ENCODE data around the gene CLEC12A.
"Not testable (repeated sequence)": the region's sequence is repeated elsewhere in the genome, so short reads cannot be mapped to it uniquely, and the experiment has no call there.

The CLEC12A gene

DNA sequence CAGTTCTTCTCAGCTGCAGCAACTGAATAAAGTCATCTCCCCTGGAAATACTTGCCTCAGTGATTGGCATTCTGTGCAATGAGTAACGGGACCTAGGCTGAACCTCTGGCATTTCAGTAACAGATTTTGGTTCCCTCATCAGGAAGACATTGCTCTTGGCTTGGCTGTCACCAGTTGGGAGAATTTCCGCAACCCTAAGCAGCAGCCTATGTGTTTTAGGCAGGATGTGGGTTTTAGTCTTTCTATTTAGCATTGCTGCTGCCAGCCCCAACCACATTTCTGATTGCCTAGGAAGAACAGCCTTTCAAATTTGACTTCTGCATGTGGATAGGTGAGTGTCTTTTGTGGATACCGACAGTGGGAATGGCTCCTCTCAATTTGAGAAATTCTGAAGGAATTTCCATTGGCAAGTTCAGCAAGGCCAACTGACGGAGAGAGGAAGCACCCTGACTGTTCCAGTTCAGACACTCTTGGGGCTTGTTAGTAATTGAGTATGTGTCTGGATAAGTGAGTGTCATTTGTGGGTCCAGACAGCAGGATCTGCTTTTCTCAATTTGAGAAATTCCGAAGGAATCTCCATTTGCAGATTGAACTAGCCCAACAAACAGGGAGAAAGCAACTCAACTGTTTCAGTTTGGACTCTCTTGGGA lies 20.1 kb upstream of the CLEC12A start:
- Mint-ChIP-seq H3K4me3 (peak overlapping the region; percentile 52), H3K4me1 (peaks cover 35% of the 10 kb centered on the region), H3K9me3 (no peaks in the 10 kb centered on the region), H3K36me3 (no peaks in the 10 kb centered on the region), H3K27ac (peak overlapping the region; percentile 65)
- peak in 1 of 2 donors; percentile 52 for DNase-seq (ENCODE audit: low spot score in 2 of 2)
- peak; percentile 78 for ATAC-seq

DNA sequence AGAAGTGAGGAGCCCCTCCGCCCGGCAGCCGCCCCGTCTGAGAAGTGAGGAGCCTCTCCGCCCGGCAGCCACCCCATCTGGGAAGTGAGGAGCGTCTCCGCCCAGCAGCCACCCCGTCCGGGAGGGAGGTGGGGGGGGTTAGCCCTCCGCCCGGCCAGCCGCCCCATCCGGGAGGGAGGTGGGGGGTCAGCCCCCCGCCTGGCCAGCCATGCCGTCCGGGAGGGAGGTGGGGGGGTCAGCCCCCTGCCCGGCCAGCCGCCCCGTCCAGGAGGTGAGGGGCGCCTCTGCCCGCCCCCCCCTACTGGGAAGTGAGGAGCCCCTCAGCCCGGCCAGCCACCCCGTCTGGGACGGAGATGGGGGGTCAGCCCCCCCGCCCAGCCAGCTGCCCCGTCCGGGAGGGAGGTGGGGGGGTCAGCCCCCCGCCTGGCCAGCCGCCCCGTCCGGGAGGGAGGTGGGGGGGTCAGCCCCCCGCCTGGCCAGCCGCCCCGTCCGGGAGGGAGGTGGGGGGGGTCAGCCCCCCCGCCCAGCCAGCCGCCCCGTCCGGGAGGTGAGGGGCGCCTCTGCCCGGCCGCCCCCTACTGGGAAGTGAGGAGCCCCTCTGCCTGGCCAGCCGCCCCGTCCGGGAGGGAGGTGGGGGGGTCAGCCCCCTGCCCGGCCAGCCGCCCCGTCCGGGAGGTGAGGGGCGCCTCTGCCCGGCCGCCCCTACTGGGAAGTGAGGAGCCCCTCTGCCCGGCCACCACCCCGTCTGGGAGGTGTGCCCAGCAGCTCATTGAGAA lies 18.1 kb upstream of the CLEC12A start:
- DNase-seq (ENCODE audit: low spot score in 2 of 2); ATAC-seq; H3K9me3 Mint-ChIP-seq; H3K36me3 Mint-ChIP-seq; H3K27ac Mint-ChIP-seq; H3K4me3 Mint-ChIP-seq: not testable (repeated sequence)
- peaks cover 44% of the 10 kb centered on the region for H3K4me1 Mint-ChIP-seq

DNA sequence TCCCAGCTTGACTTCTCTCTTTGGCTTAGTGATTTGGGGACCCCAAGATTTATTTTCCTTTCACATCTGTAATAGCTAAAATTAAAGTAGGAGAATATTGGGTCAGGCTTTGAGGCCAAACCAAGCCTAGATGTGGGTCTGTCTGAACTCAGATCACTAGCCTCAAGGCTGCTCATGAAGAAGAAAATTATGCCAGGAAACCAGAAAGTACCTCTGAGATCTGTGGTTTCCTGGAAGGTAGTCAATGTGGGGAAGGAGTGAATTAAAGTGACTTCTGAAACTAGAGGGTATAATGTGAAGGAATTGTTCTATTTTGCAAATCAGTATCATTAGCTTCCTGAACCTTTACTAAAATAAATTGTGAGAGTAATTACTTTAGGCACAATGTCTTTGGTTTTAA lies 13.4 kb upstream of the CLEC12A start:
- peaks cover 20% of the 10 kb centered on the region for H3K4me1 Mint-ChIP-seq
- no peak overlapping the region for H3K27ac Mint-ChIP-seq
- no peaks in the 10 kb centered on the region for H3K9me3 Mint-ChIP-seq
- no peak for DNase-seq (ENCODE audit: low spot score in 2 of 2)
- peak; percentile 53 for ATAC-seq
- no peak overlapping the region for H3K4me3 Mint-ChIP-seq
- H3K36me3 Mint-ChIP-seq = no peaks in the 10 kb centered on the region

DNA sequence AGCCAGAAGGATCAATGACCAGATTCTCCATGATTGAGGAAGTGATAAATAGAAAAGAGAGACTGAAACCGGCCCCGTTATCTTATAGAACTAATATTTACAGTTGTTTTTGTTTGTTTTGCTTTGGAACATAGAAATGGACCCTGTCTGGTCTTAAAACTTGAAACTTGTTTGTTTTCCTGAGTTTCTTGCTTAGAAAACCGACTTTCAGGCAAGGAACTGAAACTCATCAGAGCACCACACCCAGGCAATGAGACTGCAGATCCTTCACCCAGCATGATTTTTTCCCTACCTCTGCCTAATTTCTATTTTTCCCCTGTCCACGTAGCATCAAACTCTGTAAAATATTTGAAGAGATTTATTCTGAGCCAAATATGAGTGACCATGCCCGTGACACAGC lies 10.6 kb upstream of the CLEC12A start:
- Mint-ChIP-seq H3K9me3 (no peaks in the 10 kb centered on the region), H3K36me3 (no peaks in the 10 kb centered on the region), H3K4me1 (peaks cover 20% of the 10 kb centered on the region), H3K27ac (no peak overlapping the region), H3K4me3 (no peak overlapping the region)
- ATAC-seq (no peak), DNase-seq (ENCODE audit: low spot score in 2 of 2) (no peak)

DNA sequence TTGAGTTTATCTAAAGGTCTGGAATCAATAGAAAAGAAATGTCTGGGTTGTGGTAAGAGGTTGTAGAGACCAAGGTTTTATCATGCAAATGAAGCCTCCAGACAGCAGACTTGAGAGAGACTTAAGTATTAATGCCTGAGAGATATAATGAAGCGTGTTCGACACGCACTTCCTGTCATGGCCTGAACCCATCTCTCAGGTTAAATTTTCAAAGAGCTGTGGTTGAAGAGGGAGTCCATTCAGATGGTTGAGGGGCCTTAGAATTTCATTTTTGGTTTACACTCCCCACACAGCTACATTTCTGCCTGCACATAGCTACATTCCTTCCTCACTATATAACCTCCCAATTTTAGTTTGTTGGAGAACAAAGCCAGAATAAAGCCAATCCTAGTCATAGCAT lies 10.1 kb upstream of the CLEC12A start:
- no peak overlapping the region for H3K27ac Mint-ChIP-seq
- H3K9me3 Mint-ChIP-seq = no peaks in the 10 kb centered on the region
- ATAC-seq (no peak), DNase-seq (ENCODE audit: low spot score in 2 of 2) (no peak)
- H3K4me3 Mint-ChIP-seq = no peak overlapping the region
- peaks cover 20% of the 10 kb centered on the region for H3K4me1 Mint-ChIP-seq
- no peaks in the 10 kb centered on the region for H3K36me3 Mint-ChIP-seq

DNA sequence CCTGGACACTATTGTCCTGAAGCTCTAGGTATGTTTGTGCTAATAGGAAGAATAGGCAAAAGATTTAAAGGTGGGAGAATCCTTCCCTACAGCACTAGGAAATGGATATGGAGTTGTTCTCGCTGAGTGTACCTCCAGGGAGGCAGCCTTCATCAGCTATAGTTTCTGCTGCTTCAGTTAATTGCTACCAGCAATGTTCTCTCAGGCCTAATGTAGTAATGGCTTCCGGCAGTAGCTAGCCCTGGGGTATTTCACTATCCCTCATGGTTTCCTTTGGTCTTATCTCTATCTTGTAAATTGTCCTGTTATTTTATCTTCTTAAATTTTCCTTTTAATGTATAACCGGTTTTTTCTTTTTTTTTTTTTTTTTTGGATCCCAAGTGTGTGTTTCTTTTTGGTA lies 9.3 kb upstream of the CLEC12A start:
- Mint-ChIP-seq H3K9me3 (no peaks in the 10 kb centered on the region), H3K4me1 (peaks cover 17% of the 10 kb centered on the region), H3K36me3 (no peaks in the 10 kb centered on the region), H3K27ac (no peak overlapping the region), H3K4me3 (no peak overlapping the region)
- no peak for ATAC-seq
- no peak for DNase-seq (ENCODE audit: low spot score in 2 of 2)

DNA sequence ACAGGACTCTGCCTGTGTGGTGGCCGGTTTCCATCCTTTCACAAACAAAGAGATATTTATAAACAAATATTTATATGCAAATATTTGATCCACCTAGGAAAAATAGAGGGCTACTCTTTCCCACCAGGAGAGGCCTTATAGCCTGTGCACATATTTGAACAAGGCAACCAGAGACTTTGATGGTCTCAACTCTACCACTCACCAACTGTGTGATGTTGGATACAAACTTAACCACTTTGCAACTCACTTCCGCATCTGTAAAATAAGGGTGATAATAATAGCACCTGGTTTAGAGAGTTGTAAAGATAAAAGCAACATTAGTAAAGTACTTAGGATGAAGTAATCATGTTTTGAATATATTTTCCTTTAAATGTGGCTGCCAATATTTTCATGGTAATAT lies 1.5 kb upstream of the CLEC12A start:
- DNase-seq (ENCODE audit: low spot score in 2 of 2) = no peak
- H3K9me3 Mint-ChIP-seq = no peaks in the 10 kb centered on the region
- no peak overlapping the region for H3K4me3 Mint-ChIP-seq
- H3K27ac Mint-ChIP-seq = no peak overlapping the region
- H3K4me1 Mint-ChIP-seq = no peaks in the 10 kb centered on the region
- no peak for ATAC-seq
- no peaks in the 10 kb centered on the region for H3K36me3 Mint-ChIP-seq

DNA sequence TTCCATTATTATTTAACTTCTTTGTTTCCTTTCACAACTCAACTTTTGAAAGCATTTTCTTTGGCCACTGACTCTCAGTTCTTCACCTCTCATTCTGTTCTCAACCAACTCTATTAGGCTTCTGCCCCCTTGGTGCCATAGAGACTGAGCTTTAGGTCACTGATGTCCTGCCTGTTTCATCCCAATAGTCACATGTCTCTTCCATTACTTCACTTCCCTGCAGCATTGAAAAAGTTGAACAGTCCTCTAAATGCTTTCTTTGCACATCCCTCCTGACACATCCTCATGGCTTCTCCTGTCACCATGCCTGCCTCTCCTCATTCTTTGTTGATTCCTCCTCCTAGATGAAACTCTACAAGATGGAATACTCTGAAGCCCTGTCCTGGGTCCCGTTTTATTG lies 2.7 kb downstream of the CLEC12A start:
- no peak for ATAC-seq
- H3K4me1 Mint-ChIP-seq = no peaks in the 10 kb centered on the region
- no peak overlapping the region for H3K4me3 Mint-ChIP-seq
- H3K36me3 Mint-ChIP-seq = no peaks in the 10 kb centered on the region
- DNase-seq (ENCODE audit: low spot score in 2 of 2) = no peak
- no peak overlapping the region for H3K27ac Mint-ChIP-seq
- no peaks in the 10 kb centered on the region for H3K9me3 Mint-ChIP-seq

DNA sequence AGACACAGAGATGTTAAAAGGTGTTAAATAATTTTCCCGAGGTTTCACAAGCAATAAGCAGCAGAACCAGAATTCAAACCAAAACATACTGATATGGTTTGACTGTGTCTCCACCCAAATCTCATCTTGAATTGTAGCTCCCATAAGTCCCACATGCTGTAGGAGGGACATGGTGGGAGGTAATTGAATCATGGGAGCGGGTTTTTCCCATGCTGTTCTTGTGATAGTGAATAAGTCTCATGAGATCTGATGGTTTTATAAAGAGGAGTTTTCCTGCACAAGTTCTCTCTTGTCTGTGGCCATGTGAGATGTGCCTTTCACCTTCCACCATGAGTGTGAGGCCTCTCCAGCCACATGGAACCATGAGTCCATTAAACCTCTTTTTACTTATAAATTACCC lies 3.5 kb downstream of the CLEC12A start:
- H3K4me1 Mint-ChIP-seq; H3K27ac Mint-ChIP-seq; DNase-seq (ENCODE audit: low spot score in 2 of 2); H3K9me3 Mint-ChIP-seq; H3K36me3 Mint-ChIP-seq; H3K4me3 Mint-ChIP-seq; ATAC-seq: not testable (repeated sequence)

DNA sequence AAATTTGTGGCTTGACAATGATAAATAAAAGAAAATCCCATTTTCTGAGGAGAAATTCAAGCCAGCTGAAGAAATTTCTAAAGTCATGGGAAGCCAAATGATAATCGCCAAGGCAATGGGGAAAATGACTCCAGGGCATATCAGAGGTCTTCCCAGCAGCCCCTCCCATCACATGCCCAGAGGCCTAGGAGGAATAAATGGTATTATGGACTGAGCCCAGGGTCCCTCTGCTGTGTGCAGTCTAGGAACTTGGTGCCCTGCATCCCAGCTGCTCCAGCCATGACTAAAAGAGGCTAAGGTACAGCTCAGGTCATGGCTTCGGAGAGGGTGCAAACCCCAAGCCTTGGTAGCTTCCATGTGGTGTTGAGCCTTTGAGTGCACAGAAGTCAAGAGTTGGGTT lies 4.4 kb downstream of the CLEC12A start:
- DNase-seq (ENCODE audit: low spot score in 2 of 2) (no peak), ATAC-seq (no peak)
- no peak overlapping the region for H3K27ac Mint-ChIP-seq
- H3K36me3 Mint-ChIP-seq = no peaks in the 10 kb centered on the region
- H3K4me3 Mint-ChIP-seq = no peak overlapping the region
- H3K4me1 Mint-ChIP-seq = no peaks in the 10 kb centered on the region
- no peaks in the 10 kb centered on the region for H3K9me3 Mint-ChIP-seq

DNA sequence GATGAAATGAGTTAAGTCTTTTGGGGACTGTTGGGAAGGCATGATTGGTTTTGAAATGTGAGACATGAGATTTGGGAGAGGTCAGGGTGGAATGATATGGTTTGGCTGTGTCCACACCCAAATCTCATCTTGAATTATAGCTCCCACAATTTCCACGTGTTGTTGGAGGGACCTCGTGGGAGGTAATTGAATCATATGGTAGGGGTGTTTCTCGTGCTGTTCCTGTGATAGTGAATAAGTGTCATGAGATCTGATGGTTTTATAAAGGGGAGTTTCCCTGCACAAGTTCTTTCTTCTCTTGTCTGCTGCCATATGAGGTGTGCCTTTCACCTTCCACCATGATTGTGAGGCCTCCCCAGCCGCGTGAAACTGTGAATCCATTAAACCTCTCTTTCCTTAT lies 5.4 kb downstream of the CLEC12A start:
- H3K36me3 Mint-ChIP-seq; H3K4me3 Mint-ChIP-seq; H3K4me1 Mint-ChIP-seq; ATAC-seq; H3K27ac Mint-ChIP-seq; H3K9me3 Mint-ChIP-seq; DNase-seq (ENCODE audit: low spot score in 2 of 2): not testable (repeated sequence)

DNA sequence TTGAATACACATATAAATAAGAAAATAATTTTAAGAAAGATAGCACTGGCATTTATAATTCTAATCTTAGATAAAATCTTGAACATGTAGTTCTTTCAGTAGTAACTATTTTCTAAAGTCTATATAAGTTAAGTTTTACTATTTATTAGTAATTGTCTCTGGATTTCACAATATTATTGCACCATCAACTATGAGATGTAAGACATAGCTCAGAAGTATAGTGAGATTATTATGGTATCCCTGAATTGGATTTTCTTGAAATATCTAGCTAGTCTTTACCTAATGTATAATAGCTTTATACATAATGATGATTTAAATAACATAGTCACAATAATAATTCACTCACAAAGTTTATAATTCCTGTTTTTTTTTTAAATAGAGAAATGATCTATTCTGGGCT lies 6.7 kb downstream of the CLEC12A start:
- no peaks in the 10 kb centered on the region for H3K4me1 Mint-ChIP-seq
- ATAC-seq (no peak), DNase-seq (ENCODE audit: low spot score in 2 of 2) (no peak)
- no peaks in the 10 kb centered on the region for H3K36me3 Mint-ChIP-seq
- H3K27ac Mint-ChIP-seq = no peak overlapping the region
- no peak overlapping the region for H3K4me3 Mint-ChIP-seq
- no peaks in the 10 kb centered on the region for H3K9me3 Mint-ChIP-seq

DNA sequence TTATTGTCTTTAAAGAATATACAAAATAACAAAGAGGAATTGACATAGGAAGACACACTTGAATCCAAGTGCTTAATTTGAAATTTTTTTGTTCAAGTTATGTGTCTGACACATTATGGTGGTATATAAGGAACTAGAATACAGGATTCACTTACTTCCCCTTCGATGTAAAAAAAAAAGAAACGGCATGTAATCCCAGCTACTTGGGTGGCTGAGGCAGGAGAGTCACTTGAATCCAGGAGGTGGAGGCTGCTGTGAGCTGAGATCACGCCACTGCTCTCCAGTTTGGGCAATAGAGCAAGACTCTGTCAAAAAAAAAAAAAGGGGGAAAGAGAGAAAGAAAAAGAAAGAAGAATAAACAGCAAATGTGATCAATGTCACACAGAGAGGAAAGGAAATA lies 8.9 kb downstream of the CLEC12A start:
- no peak overlapping the region for H3K4me3 Mint-ChIP-seq
- no peaks in the 10 kb centered on the region for H3K36me3 Mint-ChIP-seq
- H3K9me3 Mint-ChIP-seq = no peaks in the 10 kb centered on the region
- H3K4me1 Mint-ChIP-seq = no peaks in the 10 kb centered on the region
- ATAC-seq (no peak), DNase-seq (ENCODE audit: low spot score in 2 of 2) (no peak)
- H3K27ac Mint-ChIP-seq = no peak overlapping the region

DNA sequence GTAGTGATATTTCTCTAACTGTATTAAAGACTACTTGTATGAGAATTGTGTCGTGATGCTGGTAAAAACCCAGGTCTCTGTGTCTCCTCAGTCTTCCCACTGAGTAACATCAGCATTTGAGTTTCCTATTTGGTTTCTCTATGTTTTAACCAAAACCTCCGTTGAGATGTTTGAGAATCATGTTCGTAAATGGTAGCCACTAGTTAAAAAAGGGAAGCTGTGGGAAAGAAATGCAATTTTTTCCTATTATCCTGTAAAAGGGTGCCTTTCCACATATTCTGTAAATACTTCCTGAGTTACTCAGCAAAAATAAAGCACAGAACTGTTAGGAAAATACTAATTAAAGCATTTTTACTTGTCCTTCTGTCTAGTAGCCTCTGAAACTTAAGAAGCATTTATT lies 20.7 kb downstream of the CLEC12A start:
- Mint-ChIP-seq H3K4me3 (no peak overlapping the region), H3K9me3 (no peaks in the 10 kb centered on the region), H3K36me3 (no peaks in the 10 kb centered on the region), H3K27ac (no peak overlapping the region), H3K4me1 (no peaks in the 10 kb centered on the region)
- ATAC-seq = no peak
- no peak for DNase-seq (ENCODE audit: low spot score in 2 of 2)

DNA sequence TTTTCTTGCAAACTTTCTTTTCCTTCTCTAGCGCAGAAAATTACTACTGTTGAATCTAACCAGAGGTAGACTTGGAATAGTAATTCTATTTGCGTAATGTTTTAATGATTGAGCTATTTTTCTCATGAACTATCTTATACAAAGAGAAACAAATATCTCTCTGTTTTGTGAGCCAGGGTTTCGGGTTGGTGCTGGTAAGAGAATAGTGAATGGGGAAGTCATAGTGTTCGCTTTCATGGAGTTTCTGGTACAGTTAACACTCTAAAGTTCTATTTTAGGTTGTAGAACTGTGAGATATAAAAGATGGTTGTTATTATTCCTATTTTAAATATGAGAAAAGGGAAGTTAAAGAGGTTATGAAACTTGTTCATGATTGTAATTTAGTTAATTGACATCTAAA lies 21.1 kb downstream of the CLEC12A start:
- DNase-seq (ENCODE audit: low spot score in 2 of 2) (no peak), ATAC-seq (no peak)
- Mint-ChIP-seq H3K36me3 (no peaks in the 10 kb centered on the region), H3K4me1 (no peaks in the 10 kb centered on the region), H3K9me3 (no peaks in the 10 kb centered on the region), H3K4me3 (no peak overlapping the region), H3K27ac (no peak overlapping the region)

DNA sequence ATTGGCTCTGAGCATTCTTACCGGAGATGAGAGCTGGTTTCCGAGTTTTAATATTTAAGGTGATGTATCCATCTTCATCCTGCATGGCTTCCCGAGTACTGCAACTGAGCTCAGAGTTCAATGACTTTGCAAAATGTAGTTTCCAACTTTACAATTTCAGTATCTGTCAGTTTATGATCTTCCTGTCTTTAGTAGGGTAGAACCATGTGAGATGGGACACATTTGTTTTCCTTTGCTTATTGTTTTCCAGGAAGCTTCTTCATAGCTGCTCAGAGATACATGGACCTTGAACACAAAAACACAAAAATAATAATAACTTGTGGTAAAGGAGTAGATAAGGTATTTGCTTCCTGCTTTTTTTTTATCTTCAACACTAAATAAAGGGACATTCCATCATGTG lies 27.8 kb downstream of the CLEC12A start, which contains the start of gene CLEC1B:
CLEC1B (minus strand) TSS at position 106 of the 400 bp plus-strand sequence; CDS start at position 85, 21 bp downstream.
- H3K27ac Mint-ChIP-seq = no peak within 1 kb of the TSS
- H3K4me3 Mint-ChIP-seq = no peak within 1 kb of the TSS
- H3K9me3 Mint-ChIP-seq = no peaks in the 10 kb centered on the region
- no peak for DNase-seq (ENCODE audit: low spot score in 2 of 2)
- no peaks in the 10 kb centered on the region for H3K4me1 Mint-ChIP-seq
- H3K36me3 Mint-ChIP-seq = no peaks in the 10 kb centered on the region
- no peak for ATAC-seq

All from stimulated activated effector memory CD8-positive, alpha-beta T cell treated with anti-CD3 and anti-CD28 coated beads, Interleukin-12 subunit alpha, Interleukin-12 subunit beta, amount 100 ng/mL, for 72 hours (primary cell).